SU-DHL-6 (cell line): ENCODE results near the gene SPEG.

Experiments
- H2AFZ ChIP-seq: fragments of 200-600 bp; sonication (generic); 2 replicates; pipeline ENCODE4 v1.6.1; 2014; ENCODE audit warnings: low read depth, mild to moderate bottlenecking, moderate library complexity, mixed read lengths, antibody characterized with exemption, low read length; ENCODE audit not compliant: severe bottlenecking
- H3F3A ChIP-seq: fragments of 200-600 bp; shearing (Covaris generic); 2 replicates; pipeline ENCODE4 v1.6.0; 2016; ENCODE audit warnings: antibody characterized with exemption, mild to moderate bottlenecking; ENCODE audit not compliant: insufficient read depth
- H3K27ac ChIP-seq: fragments of 200-600 bp; sonication (generic); 2 replicates; pipeline ENCODE4 v1.5.1; 2016; ENCODE audit warnings: low read depth, mild to moderate bottlenecking, low read length, moderate library complexity, mixed read lengths
- H3K27me3 ChIP-seq: fragments of 200-600 bp; sonication (generic), shearing (Covaris generic); 2 replicates; pipeline ENCODE4 v1.6.0; 2014; ENCODE audit warnings: mild to moderate bottlenecking, low read length
- H3K36me3 ChIP-seq: fragments of 200-600 bp; sonication (generic); 2 replicates; pipeline ENCODE4 v1.6.1; 2014; ENCODE audit warnings: mild to moderate bottlenecking, low read length, mixed read lengths
- H3K4me2 ChIP-seq: fragments of 300-600, 200-600 bp; shearing (Covaris generic), sonication (generic); 2 replicates; pipeline ENCODE4 v1.6.0; 2014; ENCODE audit warnings: low read length, low read depth, mild to moderate bottlenecking; ENCODE audit not compliant: poor library complexity, severe bottlenecking
- H3K4me3 ChIP-seq: fragments of 200-600 bp; sonication (generic); 2 replicates; pipeline ENCODE4 v1.5.1; 2014; ENCODE audit warnings: antibody characterized with exemption, low read length, mild to moderate bottlenecking, mixed read lengths; ENCODE audit not compliant: insufficient read depth, poor library complexity, severe bottlenecking
- H3K79me2 ChIP-seq: fragments of 200-600 bp; sonication (generic); 2 replicates; pipeline ENCODE4 v1.6.1; 2014; ENCODE audit warnings: mild to moderate bottlenecking, low read length, moderate library complexity; ENCODE audit not compliant: insufficient read depth
- H3K9ac ChIP-seq: fragments of 200-600 bp; sonication (generic); 2 replicates; pipeline ENCODE4 v1.7.0; 2014; ENCODE audit warnings: mild to moderate bottlenecking, low read length
- H3K9me2 ChIP-seq: fragments of 200-600 bp; sonication (generic); replicated peaks from 2 replicates; pipeline ENCODE4 v1.6.1; 2014; ENCODE audit warnings: low read length; ENCODE audit not compliant: insufficient read depth
- H3K9me3 ChIP-seq: fragments of 200-600 bp; sonication (generic); 2 replicates; pipeline ENCODE4 v1.6.1; 2014; ENCODE audit warnings: low read length, mixed read lengths; ENCODE audit not compliant: insufficient read depth
- H4K20me1 ChIP-seq: fragments of 200-600 bp; sonication (generic); 2 replicates; pipeline ENCODE4 v1.6.1; 2014; ENCODE audit warnings: low read depth, mild to moderate bottlenecking, antibody characterized with exemption, low read length, moderate library complexity, mixed read lengths
- CTCF ChIP-seq: fragments of 200-600 bp; sonication (generic); IDR thresholded peaks from one replicate; pipeline ENCODE4 v1.5.1; 2017; ENCODE audit warnings: antibody characterized with exemption, mild to moderate bottlenecking, low read length, moderate library complexity; ENCODE audit not compliant: insufficient read depth, poor library complexity, severe bottlenecking
- EZH2phosphoT487 ChIP-seq: fragments of 200-600 bp; sonication (generic), shearing (Covaris generic); conservative IDR thresholded peaks from 2 replicates; pipeline ENCODE4 v1.6.1; 2018; ENCODE audit warnings: mild to moderate bottlenecking, antibody characterized with exemption, low read length, moderate library complexity, mixed read lengths

The SPEG gene

GRCh38 chr2:219470429-219470828, 35.8 kb downstream of the SPEG start:
- H3K27ac ChIP-seq = no peak overlapping the region
- TF ChIP-seq CTCF (no peak), EZH2phosphoT487 (no peak)
- no peaks in the 10 kb centered on the region for H3F3A ChIP-seq
- no peak overlapping the region for H2AFZ ChIP-seq
- no peaks in the 10 kb centered on the region for H3K9me2 ChIP-seq
- H3K9ac ChIP-seq = no peak overlapping the region
- H3K36me3 ChIP-seq = no peaks in the 10 kb centered on the region
- H4K20me1 ChIP-seq = no peaks in the 10 kb centered on the region
- H3K9me3 ChIP-seq = no peaks in the 10 kb centered on the region
- no peak overlapping the region for H3K4me3 ChIP-seq
- no peak overlapping the region for H3K4me2 ChIP-seq
- H3K27me3 ChIP-seq = no peaks in the 10 kb centered on the region
- no peaks in the 10 kb centered on the region for H3K79me2 ChIP-seq

DNA sequence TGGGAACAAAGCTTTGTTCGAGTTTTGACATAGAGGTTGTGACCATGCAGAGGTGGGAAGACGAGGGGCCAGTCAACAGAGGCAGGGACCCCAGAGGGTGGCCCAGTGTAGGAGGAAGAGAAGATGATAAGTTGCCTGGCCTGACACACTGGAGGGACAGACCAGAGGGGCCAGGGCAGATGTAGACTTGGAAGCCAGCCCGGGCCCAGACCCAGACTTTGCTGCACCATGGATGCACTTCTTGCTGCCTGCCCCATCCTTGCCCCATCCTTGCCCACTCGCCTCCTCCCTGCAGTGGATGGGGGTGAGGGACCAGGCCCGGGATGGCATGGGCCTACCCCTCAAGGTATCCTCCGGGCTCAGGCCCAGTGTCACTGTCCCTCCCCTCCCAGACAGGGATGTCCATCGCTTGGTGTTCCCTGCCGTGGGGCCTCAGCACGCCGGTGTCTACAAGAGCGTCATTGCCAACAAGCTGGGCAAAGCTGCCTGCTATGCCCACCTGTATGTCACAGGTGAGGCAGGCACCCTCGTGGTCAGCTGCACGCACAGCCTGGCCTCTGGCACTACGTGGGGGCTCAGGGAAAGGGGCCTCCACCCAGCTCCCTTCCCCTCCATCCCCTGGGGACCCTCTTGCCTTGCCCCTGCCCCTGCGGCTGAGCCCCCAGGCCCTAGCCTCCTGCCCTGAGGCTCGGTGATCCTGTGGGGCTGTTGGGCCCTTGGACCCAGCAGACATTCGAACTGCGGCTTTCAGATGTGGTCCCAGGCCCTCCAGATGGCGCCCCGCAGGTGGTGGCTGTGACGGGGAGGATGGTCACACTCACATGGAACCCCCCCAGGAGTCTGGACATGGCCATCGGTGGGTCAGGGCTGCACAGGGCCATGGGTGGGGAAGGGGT, 37.1 kb downstream of the SPEG start:
- Histone ChIP-seq H3K36me3 (no peaks in the 10 kb centered on the region), H3K4me2 (no peak overlapping the region), H3K4me3 (no peak overlapping the region), H2AFZ (no peak overlapping the region), H3K9me2 (no peaks in the 10 kb centered on the region), H3F3A (no peaks in the 10 kb centered on the region), H3K27ac (no peak overlapping the region), H4K20me1 (no peaks in the 10 kb centered on the region), H3K9me3 (no peaks in the 10 kb centered on the region), H3K79me2 (no peaks in the 10 kb centered on the region), H3K9ac (no peak overlapping the region), H3K27me3 (no peaks in the 10 kb centered on the region)
- TF ChIP-seq CTCF (no peak), EZH2phosphoT487 (no peak)

DNA sequence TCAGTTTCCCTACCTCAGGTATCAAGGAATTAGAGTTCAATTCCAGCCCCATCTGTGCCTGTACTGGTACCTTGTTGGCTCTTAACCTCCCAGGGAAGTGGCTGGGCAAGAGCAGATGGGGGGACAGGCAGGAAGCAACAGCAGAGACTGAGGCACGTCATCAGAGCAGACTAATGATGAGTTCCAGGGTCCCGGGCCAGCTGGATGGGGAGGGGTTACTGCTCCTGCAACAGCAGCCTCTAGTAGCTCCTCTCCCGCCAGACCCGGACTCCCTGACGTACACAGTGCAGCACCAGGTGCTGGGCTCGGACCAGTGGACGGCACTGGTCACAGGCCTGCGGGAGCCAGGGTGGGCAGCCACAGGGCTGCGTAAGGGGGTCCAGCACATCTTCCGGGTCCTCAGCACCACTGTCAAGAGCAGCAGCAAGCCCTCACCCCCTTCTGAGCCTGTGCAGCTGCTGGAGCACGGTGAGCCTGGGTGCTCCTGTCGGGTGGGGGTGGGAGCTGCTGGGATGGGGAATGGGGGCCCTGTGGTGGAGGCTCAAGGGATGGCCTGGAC, 38.1 kb downstream of the SPEG start:
- Histone ChIP-seq H3K27ac (no peak overlapping the region), H3K79me2 (no peaks in the 10 kb centered on the region), H3K9ac (no peak overlapping the region), H3K4me3 (no peak overlapping the region), H3K27me3 (no peaks in the 10 kb centered on the region), H4K20me1 (no peaks in the 10 kb centered on the region), H3F3A (no peaks in the 10 kb centered on the region), H3K9me2 (no peaks in the 10 kb centered on the region), H3K36me3 (no peaks in the 10 kb centered on the region), H3K9me3 (no peaks in the 10 kb centered on the region), H2AFZ (no peak overlapping the region), H3K4me2 (no peak overlapping the region)
- TF ChIP-seq CTCF (no peak), EZH2phosphoT487 (no peak)
